ENCODE results near the gene TRUB2. TPM values are rescaled to one million over a fixed set of nuclear protein-coding genes. Genes with fewer than 3 reads are reported as not detected.

TRUB2 gene
- total RNA-seq, 2 experiments from 2014 or later, result 29.7 to 30.3 TPM

DNA sequence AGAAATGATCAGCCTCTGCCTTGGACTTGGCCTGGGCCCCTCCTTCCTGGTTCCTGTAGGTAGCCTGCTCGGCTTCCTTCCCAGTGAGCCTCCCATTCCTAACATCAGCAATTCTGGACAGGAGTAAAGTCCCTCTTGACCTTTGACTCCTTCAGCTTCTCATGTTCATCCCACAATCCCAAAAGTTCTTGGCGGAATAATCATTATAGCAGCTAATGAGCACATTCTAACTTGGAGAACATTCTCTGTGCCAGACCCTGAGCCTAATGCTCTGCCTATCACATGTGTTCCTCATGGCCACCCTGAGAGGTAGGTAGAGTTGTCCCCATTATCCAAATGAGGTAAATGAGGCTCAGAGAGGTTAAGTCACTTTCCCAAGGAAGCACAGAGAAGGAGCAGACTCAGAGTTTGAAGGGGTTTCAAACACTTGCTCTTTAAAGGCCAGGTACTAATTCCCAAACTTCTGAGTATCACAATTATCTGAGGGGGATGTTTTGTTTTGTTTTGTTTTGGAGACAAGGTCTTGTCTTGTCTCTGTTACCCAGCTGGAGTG is 24.9 kb downstream of the TRUB2 start:
- Histone ChIP-seq H3K4me1 (ENCODE audit: insufficient read depth, low read length, poor library complexity, severe bottlenecking) (peaks cover 8% of the 10 kb centered on the region), H3K4me2 (ENCODE audit: low read length) (no peak overlapping the region), H3K36me3 (ENCODE audit: insufficient read depth, low read length) (no peaks in the 10 kb centered on the region), H3K9me2 (ENCODE audit: insufficient read depth, low read length) (no peaks in the 10 kb centered on the region), H2AFZ (ENCODE audit: low read length) (no peak overlapping the region), H3K4me3 (ENCODE audit: low read depth, low read length, poor library complexity, severe bottlenecking) (no peak overlapping the region), H3K27ac (ENCODE audit: low read depth, low read length, poor library complexity, severe bottlenecking) (no peak overlapping the region), H4K20me1 (ENCODE audit: insufficient read depth, low read length) (no peaks in the 10 kb centered on the region), H3K9me3 (ENCODE audit: low read length) (no peaks in the 10 kb centered on the region), H3K79me2 (ENCODE audit: insufficient read depth, low read depth, low read length) (no peaks in the 10 kb centered on the region)
- ChIA-PET POLR2A (no interaction called here), CTCF (ENCODE audit: unreplicated experiment) (no interaction called here)
- intact Hi-C loops (cut with micrococcal nuclease; ENCODE audit: unreplicated experiment), result no loop called here
- TF ChIP-seq, protein P1, sequence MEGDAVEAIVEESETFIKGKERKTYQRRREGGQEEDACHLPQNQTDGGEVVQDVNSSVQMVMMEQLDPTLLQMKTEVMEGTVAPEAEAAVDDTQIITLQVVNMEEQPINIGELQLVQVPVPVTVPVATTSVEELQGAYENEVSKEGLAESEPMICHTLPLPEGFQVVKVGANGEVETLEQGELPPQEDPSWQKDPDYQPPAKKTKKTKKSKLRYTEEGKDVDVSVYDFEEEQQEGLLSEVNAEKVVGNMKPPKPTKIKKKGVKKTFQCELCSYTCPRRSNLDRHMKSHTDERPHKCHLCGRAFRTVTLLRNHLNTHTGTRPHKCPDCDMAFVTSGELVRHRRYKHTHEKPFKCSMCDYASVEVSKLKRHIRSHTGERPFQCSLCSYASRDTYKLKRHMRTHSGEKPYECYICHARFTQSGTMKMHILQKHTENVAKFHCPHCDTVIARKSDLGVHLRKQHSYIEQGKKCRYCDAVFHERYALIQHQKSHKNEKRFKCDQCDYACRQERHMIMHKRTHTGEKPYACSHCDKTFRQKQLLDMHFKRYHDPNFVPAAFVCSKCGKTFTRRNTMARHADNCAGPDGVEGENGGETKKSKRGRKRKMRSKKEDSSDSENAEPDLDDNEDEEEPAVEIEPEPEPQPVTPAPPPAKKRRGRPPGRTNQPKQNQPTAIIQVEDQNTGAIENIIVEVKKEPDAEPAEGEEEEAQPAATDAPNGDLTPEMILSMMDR (conservative IDR thresholded peaks at IDR 0.05; ENCODE audit: low read length), result no peak
- TF ChIP-seq EZH2phosphoT487 (IDR thresholded peaks at IDR 0.05; ENCODE audit: borderline replicate concordance, low read depth, low read length), result no peak
- no peak for DNase-seq (ENCODE audit: low spot score)
- BruUV-seq (replicated peaks), result no TSS peak

DNA sequence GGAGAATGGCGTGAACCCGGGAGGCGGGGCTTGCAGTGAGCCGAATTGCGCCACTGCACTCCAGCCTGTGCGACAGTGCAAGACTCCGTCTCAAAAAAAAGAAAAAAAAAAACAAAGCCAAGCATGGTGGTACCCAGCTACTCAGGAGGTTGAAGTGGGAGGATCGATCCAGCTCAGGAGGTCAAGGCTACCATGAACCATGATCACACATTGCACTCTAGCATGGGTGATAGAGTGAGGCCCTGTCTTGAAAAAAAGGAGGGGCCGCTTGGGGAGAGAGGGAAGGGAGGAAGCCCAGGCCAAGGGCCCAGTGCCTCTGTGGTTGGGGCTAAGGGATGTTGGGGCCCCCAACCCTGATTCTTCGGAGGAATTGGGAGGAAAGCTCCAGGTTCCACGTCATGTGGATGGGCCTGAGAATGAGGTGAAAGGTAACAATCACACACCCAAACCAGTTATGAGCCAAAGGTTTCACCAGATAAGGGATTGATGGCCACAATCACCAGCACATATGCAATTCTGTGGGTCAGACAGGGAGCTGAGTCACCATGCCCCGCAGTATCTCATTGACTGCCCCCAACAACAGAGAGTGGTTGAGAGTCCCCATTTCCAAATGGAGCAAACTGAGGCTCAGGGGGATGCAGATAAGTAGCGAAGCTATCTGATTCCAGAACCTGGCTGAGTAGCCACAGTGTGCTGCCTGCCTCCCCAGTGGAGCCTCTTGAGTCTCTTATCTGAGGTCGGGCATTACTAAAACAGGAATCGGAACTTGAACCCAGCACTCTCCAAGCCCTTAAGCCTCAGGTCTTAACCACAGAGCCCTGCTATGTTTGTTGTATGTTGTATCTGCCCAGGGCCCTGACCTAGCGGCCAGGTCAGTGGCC is 25.7 kb downstream of the TRUB2 start:
- Histone ChIP-seq H3K9me2 (ENCODE audit: insufficient read depth, low read length) (no peaks in the 10 kb centered on the region), H3K4me2 (ENCODE audit: low read length) (no peak overlapping the region), H3K9me3 (ENCODE audit: low read length) (no peaks in the 10 kb centered on the region), H3K79me2 (ENCODE audit: insufficient read depth, low read depth, low read length) (no peaks in the 10 kb centered on the region), H3K4me1 (ENCODE audit: insufficient read depth, low read length, poor library complexity, severe bottlenecking) (peaks cover 8% of the 10 kb centered on the region), H3K36me3 (ENCODE audit: insufficient read depth, low read length) (no peaks in the 10 kb centered on the region), H3K27ac (ENCODE audit: low read depth, low read length, poor library complexity, severe bottlenecking) (no peak overlapping the region), H4K20me1 (ENCODE audit: insufficient read depth, low read length) (no peaks in the 10 kb centered on the region), H2AFZ (ENCODE audit: low read length) (no peak overlapping the region), H3K4me3 (ENCODE audit: low read depth, low read length, poor library complexity, severe bottlenecking) (no peak overlapping the region)
- DNase-seq (ENCODE audit: low spot score), result no peak
- ChIA-PET CTCF (ENCODE audit: unreplicated experiment) (no interaction called here), POLR2A (no interaction called here)
- no TSS peak for BruUV-seq (replicated peaks)
- intact Hi-C loops (cut with micrococcal nuclease; ENCODE audit: unreplicated experiment), result no loop called here
- no peak for TF ChIP-seq EZH2phosphoT487 (IDR thresholded peaks at IDR 0.05; ENCODE audit: borderline replicate concordance, low read depth, low read length)
- TF ChIP-seq, protein P1 (conservative IDR thresholded peaks at IDR 0.05; ENCODE audit: low read length), result no peak

DNA sequence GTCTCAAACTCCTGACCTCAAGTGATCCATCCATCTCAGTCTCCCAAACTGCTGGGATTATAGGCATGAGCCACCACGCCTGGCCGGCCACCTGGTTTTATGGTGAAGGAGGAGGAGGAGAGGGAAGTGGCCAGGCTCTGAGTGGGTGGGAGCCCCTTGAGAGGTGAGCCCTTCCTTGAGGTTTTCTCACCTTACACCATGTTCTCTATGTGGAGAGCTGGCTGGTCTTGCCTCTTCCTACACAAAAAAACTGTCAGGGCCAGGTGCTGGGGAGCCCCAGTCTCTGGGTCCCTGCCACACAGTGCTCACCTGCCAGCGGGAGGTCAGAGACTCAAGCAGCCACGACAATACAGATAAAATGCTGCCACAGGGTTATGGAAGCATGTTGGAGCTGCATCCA is 28.1 kb downstream of the TRUB2 start:
- no peak overlapping the region for H3K4me3 ChIP-seq (ENCODE audit: low read depth, low read length, poor library complexity, severe bottlenecking)

More for the DNA sequence above, 28.1 kb downstream of the TRUB2 start:
- intact Hi-C loops (cut with micrococcal nuclease; ENCODE audit: unreplicated experiment), result loop anchor here (2.0 kb wide), 1 partner anchor 119 kb away; no protein-coding TSS in a partner anchor
- ChIA-PET POLR2A (no interaction called here), CTCF (ENCODE audit: unreplicated experiment) (no interaction called here)
- Histone ChIP-seq H3K79me2 (ENCODE audit: insufficient read depth, low read depth, low read length) (no peaks in the 10 kb centered on the region), H3K36me3 (ENCODE audit: insufficient read depth, low read length) (no peaks in the 10 kb centered on the region), H3K9me2 (ENCODE audit: insufficient read depth, low read length) (no peaks in the 10 kb centered on the region), H2AFZ (ENCODE audit: low read length) (no peak overlapping the region), H3K27ac (ENCODE audit: low read depth, low read length, poor library complexity, severe bottlenecking) (no peak overlapping the region), H4K20me1 (ENCODE audit: insufficient read depth, low read length) (no peaks in the 10 kb centered on the region), H3K9me3 (ENCODE audit: low read length) (no peaks in the 10 kb centered on the region), H3K4me1 (ENCODE audit: insufficient read depth, low read length, poor library complexity, severe bottlenecking) (peaks cover 8% of the 10 kb centered on the region), H3K4me2 (ENCODE audit: low read length) (no peak overlapping the region)
- TF ChIP-seq EZH2phosphoT487 (IDR thresholded peaks at IDR 0.05; ENCODE audit: borderline replicate concordance, low read depth, low read length), result no peak
- TF ChIP-seq, protein P1 (conservative IDR thresholded peaks at IDR 0.05; ENCODE audit: low read length), result no peak
- DNase-seq (ENCODE audit: low spot score), result no peak
- BruUV-seq (replicated peaks), result no TSS peak
